ENCODE measurements around the gene PPP2R1A.
"Not testable (repeated sequence)": the region's sequence is repeated elsewhere in the genome, so short reads cannot be mapped to it uniquely, and the experiment has no call there.

The PPP2R1A gene

GRCh38 chr19:52248241-52248640 is 58.4 kb downstream of the PPP2R1A start:
- peak; percentile 42 for DNase-seq

GRCh38 chr19:52258426-52258825 is 68.6 kb downstream of the PPP2R1A start:
- no peak for DNase-seq

- DNase-seq, result not testable (repeated sequence)
Measured at GRCh38 chr19:52265556-52265955, 75.7 kb downstream of the PPP2R1A start.

- peak; percentile 93 for DNase-seq
Measured at GRCh38 chr19:52269338-52270261, 79.7 kb downstream of the PPP2R1A start, which contains the start of gene ZNF766. TSS of gene ZNF766 (plus strand) at chr19:52269587. CDS start at chr19:52269614, 27 bp downstream.

- DNase-seq, result no peak
Measured at GRCh38 chr19:52270266-52270885, 80.5 kb downstream of the PPP2R1A start.

- no peak for DNase-seq
Measured at GRCh38 chr19:52273301-52273700, 83.4 kb downstream of the PPP2R1A start.

GRCh38 chr19:52274191-52274590 is 84.3 kb downstream of the PPP2R1A start:
- no peak for DNase-seq

DNA sequence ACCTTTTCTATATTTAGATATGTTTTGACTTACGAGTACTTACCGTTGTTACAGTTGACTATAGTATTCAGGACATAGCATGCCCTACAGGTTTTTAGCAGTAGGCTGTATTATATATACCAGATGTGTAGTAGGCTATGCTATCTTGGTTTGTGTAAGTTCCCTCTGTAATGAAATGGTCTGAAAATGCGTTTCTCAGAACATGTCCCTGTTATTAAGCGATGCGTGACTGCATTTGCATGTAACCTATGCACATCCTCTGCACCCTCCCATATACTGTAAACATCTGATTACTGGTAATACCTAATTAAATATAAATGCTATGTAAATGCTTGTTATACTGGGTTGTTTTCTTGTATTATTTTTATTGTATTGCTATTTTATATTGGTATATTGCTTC is 86.1 kb downstream of the PPP2R1A start:
- no peak for DNase-seq

DNA sequence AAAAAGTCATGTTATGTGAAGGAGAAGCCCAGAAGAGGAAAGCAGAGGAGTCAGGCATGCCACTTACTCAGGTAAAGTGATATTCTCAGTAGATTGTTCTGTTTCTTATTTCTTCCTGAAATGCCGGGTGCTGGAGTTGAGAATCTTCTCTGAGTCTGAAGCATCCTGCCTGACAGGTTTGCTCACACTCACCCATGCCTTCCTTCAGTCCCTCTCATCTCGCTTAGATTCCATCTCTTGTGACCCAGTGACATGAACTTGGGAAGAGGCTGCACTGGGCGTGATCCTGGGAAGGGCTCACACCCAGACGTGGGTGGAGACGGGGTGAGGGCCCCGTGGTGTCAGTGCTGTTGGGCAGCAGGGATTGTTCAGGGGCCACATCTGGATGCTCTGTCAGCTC is 87.6 kb downstream of the PPP2R1A start:
- no peak for DNase-seq
